Right cardiac atrium (tissue), 5 donors: Measurements from ENCODE around the gene PHOX2A. TPM values are rescaled to one million over a fixed set of nuclear protein-coding genes. Genes with fewer than 3 reads are reported as not detected.

Experiments
- ATAC-seq, 2 donors: fragments of 200-7000 bp; cut with Tn5 transposase; one replicate each; pipeline versions ENCODE4 v1.8.0 to v1.9.1; 2020; ENCODE audit warnings: moderate library complexity in 2 of 2, mild to moderate bottlenecking in 1 of 2
- DNase-seq, 3 donors: peaks; one replicate each; pipeline ENCODE4 v3.0.0-alpha.2; 2020
- H3K27ac ChIP-seq: one replicate; pipeline ENCODE4 v1.5.1; 2013; ENCODE audit warnings: mild to moderate bottlenecking, low read length, control low read depth, moderate library complexity
- H3K27me3 ChIP-seq: one replicate; pipeline ENCODE4 v1.6.1; 2013; ENCODE audit not compliant: control insufficient read depth, insufficient read depth
- H3K4me1 ChIP-seq: one replicate; pipeline ENCODE4 v1.6.1; 2013; ENCODE audit warnings: low read length; ENCODE audit not compliant: control insufficient read depth, insufficient read depth
- H3K4me3 ChIP-seq: one replicate; pipeline ENCODE4 v1.5.1; 2013; ENCODE audit warnings: low read length, control low read depth
- H3K9me3 ChIP-seq: one replicate; pipeline ENCODE4 v1.6.1; 2013; ENCODE audit warnings: low read length; ENCODE audit not compliant: control insufficient read depth
- WGBS: extraction: QIAGEN DNeasy Blood & Tissue Kit; methylation state at CpG from one replicate; pipeline ENCODE4 v1.1.7; 2013; 5-methylcytosine and 5-hydroxymethylcytosine counted together
- intact Hi-C, 4 donors: fragments of 100-400 bp; cut with DNase I; formaldehyde crosslinking; loops; one replicate each; pipeline versions ENCODE4 v1.11.0 to v1.14.0; 2022 to 2023
- polyA plus RNA-seq: library from polyadenylated mRNA; stranded (reverse); fragments of 200-250 nt; gene quantifications from one replicate; pipeline ENCODE4 v1.2.3, GENCODE V29; 2013
- total RNA-seq, 4 donors: library from RNA; stranded (reverse); fragmentation: NEBNext Ultra II Directional; extraction: Animal tissue kit (Norgen Biotek cat#: 25700); gene quantifications; one replicate each; pipeline ENCODE4 v1.2.1, GENCODE V29; 2021
- donor health status: healthy with polysubstance abuse.
- donor health status: DM: no; HTN: yes; CAD: no.
- donor health status: DM: no; HTN: no; CAD: no.
- donor health status: DM: no; HTN: yes; CAD: no; lungs with severe emphysema.
- donor health status: DM: yes; HTN: yes; CAD: no.

The PHOX2A gene
- total and polyA plus RNA-seq, 5 donors = 0.18 TPM; not detected in 4

- intact Hi-C loops = no loop called here
- Histone ChIP-seq H3K4me1 (peaks cover 9% of the 10 kb centered on the region), H3K27ac (no peak overlapping the region), H3K4me3 (peak overlapping the region; percentile 44), H3K27me3 (no peaks in the 10 kb centered on the region), H3K9me3 (no peaks in the 10 kb centered on the region)
- 10% methylated on average over 25 of the region's 25 CpGs for WGBS
- ATAC-seq (peak; percentile 47 to 50), DNase-seq (peak; percentile 77 to 91 (median 89))
Measured at GRCh38 chr11:72239313-72239848, 4.6 kb downstream of the PHOX2A start.

- peaks cover 9% of the 10 kb centered on the region for H3K4me1 ChIP-seq
- no peaks in the 10 kb centered on the region for H3K9me3 ChIP-seq
- no peak overlapping the region for H3K27ac ChIP-seq
- intact Hi-C loops = no loop called here
- ATAC-seq (peak in 1 of 2 donors; percentile 0), DNase-seq (peak in 2 of 3 donors; percentile 21 to 66)
- H3K27me3 ChIP-seq = no peaks in the 10 kb centered on the region
- H3K4me3 ChIP-seq = no peak overlapping the region
- WGBS = 67% methylated on average over 28 of the region's 28 CpGs
Measured at GRCh38 chr11:72238492-72239312, 5.3 kb downstream of the PHOX2A start.

- Histone ChIP-seq H3K4me1 (peaks cover 9% of the 10 kb centered on the region), H3K27me3 (no peaks in the 10 kb centered on the region), H3K4me3 (no peak overlapping the region), H3K9me3 (no peaks in the 10 kb centered on the region), H3K27ac (no peak overlapping the region)
- peak; percentile 12 to 32 for ATAC-seq
- 47% methylated on average over 16 of the region's 16 CpGs for WGBS
- peak; percentile 51 to 79 (median 77) for DNase-seq
- intact Hi-C loops = no loop called here
Measured at GRCh38 chr11:72238040-72238450, 5.9 kb downstream of the PHOX2A start.

GRCh38 chr11:72237112-72237931, 6.7 kb downstream of the PHOX2A start:
- no peak overlapping the region for H3K27ac ChIP-seq
- no peaks in the 10 kb centered on the region for H3K27me3 ChIP-seq
- no peak for ATAC-seq
- no peak for DNase-seq
- 80% methylated on average over 22 of the region's 22 CpGs for WGBS
- no peak overlapping the region for H3K4me3 ChIP-seq
- no peaks in the 10 kb centered on the region for H3K9me3 ChIP-seq
- H3K4me1 ChIP-seq = peaks cover 9% of the 10 kb centered on the region
- intact Hi-C loops = no loop called here

- no peaks in the 10 kb centered on the region for H3K9me3 ChIP-seq
- no peak overlapping the region for H3K27ac ChIP-seq
- intact Hi-C loops = no loop called here
- no peak for DNase-seq
- 80% methylated on average over 2 of the region's 2 CpGs for WGBS
- H3K4me3 ChIP-seq = no peak overlapping the region
- H3K4me1 ChIP-seq = peaks cover 9% of the 10 kb centered on the region
- no peaks in the 10 kb centered on the region for H3K27me3 ChIP-seq
- ATAC-seq = no peak
Measured at GRCh38 chr11:72236774-72237111, 7.2 kb downstream of the PHOX2A start.

- DNase-seq (no peak), ATAC-seq (no peak)
- no peaks in the 10 kb centered on the region for H3K27me3 ChIP-seq
- H3K9me3 ChIP-seq = no peaks in the 10 kb centered on the region
- 57% methylated on average over 4 of the region's 4 CpGs for WGBS
- intact Hi-C loops = no loop called here
- no peak overlapping the region for H3K4me3 ChIP-seq
- H3K4me1 ChIP-seq = peaks cover 9% of the 10 kb centered on the region
- H3K27ac ChIP-seq = no peak overlapping the region
Measured at GRCh38 chr11:72236083-72236697, 7.8 kb downstream of the PHOX2A start.

GRCh38 chr11:72235351-72236057, 8.5 kb downstream of the PHOX2A start:
- H3K4me3 ChIP-seq = no peak overlapping the region
- 88% methylated on average over 17 of the region's 17 CpGs for WGBS
- H3K4me1 ChIP-seq = peaks cover 7% of the 10 kb centered on the region
- H3K27me3 ChIP-seq = no peaks in the 10 kb centered on the region
- no peaks in the 10 kb centered on the region for H3K9me3 ChIP-seq
- ATAC-seq (no peak), DNase-seq (no peak)
- H3K27ac ChIP-seq = no peak overlapping the region
- intact Hi-C loops = no loop called here

GRCh38 chr11:72234920-72235319, 9.1 kb downstream of the PHOX2A start:
- intact Hi-C loops = no loop called here
- 81% methylated on average over 4 of the region's 4 CpGs for WGBS

GRCh38 chr11:72234514-72234830, 9.5 kb downstream of the PHOX2A start:
- Histone ChIP-seq H3K4me3 (no peak overlapping the region), H3K27me3 (no peaks in the 10 kb centered on the region), H3K4me1 (peaks cover 7% of the 10 kb centered on the region), H3K9me3 (no peaks in the 10 kb centered on the region), H3K27ac (no peak overlapping the region)
- 80% methylated on average over 3 of the region's 3 CpGs for WGBS
- no peak for ATAC-seq
- no peak for DNase-seq
- intact Hi-C loops = no loop called here

More at GRCh38 chr11:72234920-72235319, 9.1 kb downstream of the PHOX2A start:
- DNase-seq (no peak), ATAC-seq (no peak)
- peaks cover 7% of the 10 kb centered on the region for H3K4me1 ChIP-seq
- H3K4me3 ChIP-seq = no peak overlapping the region
- H3K27ac ChIP-seq = no peak overlapping the region
- no peaks in the 10 kb centered on the region for H3K9me3 ChIP-seq
- H3K27me3 ChIP-seq = no peaks in the 10 kb centered on the region

- intact Hi-C loops = no loop called here
- H3K4me1 ChIP-seq = peaks cover 2% of the 10 kb centered on the region
Measured at GRCh38 chr11:72233773-72234513, 10.0 kb downstream of the PHOX2A start.

More at GRCh38 chr11:72233773-72234513, 10.0 kb downstream of the PHOX2A start:
- Histone ChIP-seq H3K27me3 (no peaks in the 10 kb centered on the region), H3K27ac (no peak overlapping the region), H3K9me3 (no peaks in the 10 kb centered on the region), H3K4me3 (no peak overlapping the region)
- ATAC-seq (no peak), DNase-seq (peak in 1 of 3 donors; percentile 13)
- WGBS = 91% methylated on average over 8 of the region's 8 CpGs
